ENCODE data around the gene KCNG2.

The KCNG2 gene

GRCh38 chr18:79819968-79820351 lies 22.2 kb downstream of the KCNG2 start:
- no peak for TF ChIP-seq CTCF (conservative IDR thresholded peaks at IDR 0.05; ENCODE audit: low read depth, low read length)
- DNase-seq (ENCODE audit: low read depth): no peak
- no peak overlapping the region for H3K4me3 ChIP-seq (ENCODE audit: low read length)

- no peak overlapping the region for H3K4me3 ChIP-seq (ENCODE audit: low read length)
- no peak for DNase-seq (ENCODE audit: low read depth)
- TF ChIP-seq CTCF (conservative IDR thresholded peaks at IDR 0.05; ENCODE audit: low read depth, low read length): no peak
Observed at GRCh38 chr18:79823120-79823519, 25.4 kb downstream of the KCNG2 start.

- TF ChIP-seq CTCF (conservative IDR thresholded peaks at IDR 0.05; ENCODE audit: low read depth, low read length): no peak
Observed at GRCh38 chr18:79825913-79826312, 28.2 kb downstream of the KCNG2 start.

GRCh38 chr18:79826966-79827365 lies 29.2 kb downstream of the KCNG2 start:
- no peak for DNase-seq (ENCODE audit: low read depth)
- H3K4me3 ChIP-seq (ENCODE audit: low read length): no peak overlapping the region
- no peak for TF ChIP-seq CTCF (conservative IDR thresholded peaks at IDR 0.05; ENCODE audit: low read depth, low read length)

More at GRCh38 chr18:79825913-79826312, 28.2 kb downstream of the KCNG2 start:
- H3K4me3 ChIP-seq (ENCODE audit: low read length): no peak overlapping the region
- no peak for DNase-seq (ENCODE audit: low read depth)

GRCh38 chr18:79828258-79828657 lies 30.5 kb downstream of the KCNG2 start:
- no peak for TF ChIP-seq CTCF (conservative IDR thresholded peaks at IDR 0.05; ENCODE audit: low read depth, low read length)
- no peak overlapping the region for H3K4me3 ChIP-seq (ENCODE audit: low read length)
- DNase-seq (ENCODE audit: low read depth): no peak

GRCh38 chr18:79829136-79829854 lies 31.6 kb downstream of the KCNG2 start:
- DNase-seq (ENCODE audit: low read depth): no peak
- TF ChIP-seq CTCF (conservative IDR thresholded peaks at IDR 0.05; ENCODE audit: low read depth, low read length): no peak

GRCh38 chr18:79832169-79832568 lies 34.4 kb downstream of the KCNG2 start:
- TF ChIP-seq CTCF (conservative IDR thresholded peaks at IDR 0.05; ENCODE audit: low read depth, low read length): no peak
- no peak overlapping the region for H3K4me3 ChIP-seq (ENCODE audit: low read length)
- no peak for DNase-seq (ENCODE audit: low read depth)

More at GRCh38 chr18:79829136-79829854, 31.6 kb downstream of the KCNG2 start:
- no peak overlapping the region for H3K4me3 ChIP-seq (ENCODE audit: low read length)

Data from retinal pigment epithelial cell (primary cell).